ENCODE measurements around the gene IGFBP1. TPM values are rescaled to one million over a fixed set of nuclear protein-coding genes. Genes with fewer than 3 reads are reported as not detected.
"Not testable (repeated sequence)": the region's sequence is repeated elsewhere in the genome, so short reads cannot be mapped to it uniquely, and the experiment has no call there.

The IGFBP1 gene
- total RNA-seq (under 1 TPM in 2 of 5 donors, not detected in 3; 0.38 to 0.44 TPM), total RNA-seq (0 to 0.07 (median 0) reads per million in 29 experiments)
- total RNA-seq (2013) = not detected

GRCh38 chr7:45888185-45888992, at the start of gene IGFBP1:
IGFBP1 (plus strand) TSS chr7:45888488; CDS start chr7:45888653, 165 bp downstream.
- H3K27ac Mint-ChIP-seq = no peak within 1 kb of the TSS
- no peak within 1 kb of the TSS for H3K4me3 Mint-ChIP-seq
- Histone ChIP-seq H3K9me3 (no peaks in the 10 kb centered on the region), H3K4me3 (ENCODE audit: control insufficient read depth in 1 of 2, extremely low read depth in 1 of 2, low read length in 1 of 2) (no peak within 1 kb of the TSS), H3K36me3 (ENCODE audit: control insufficient read depth in 2 of 2, extremely low read depth in 1 of 2, insufficient read depth in 1 of 2, low read length in 1 of 2) (no peaks in the 10 kb centered on the region), H3K4me1 (ENCODE audit: control insufficient read depth in 1 of 2, extremely low read depth in 1 of 2, insufficient read depth in 2 of 2, low read length in 2 of 2) (no peaks in the 10 kb centered on the region), H3K27me3 (replicated peaks in 1 of 2; ENCODE audit: control insufficient read depth in 2 of 2, extremely low read depth in 1 of 2, insufficient read depth in 2 of 2, low read length in 1 of 2) (peaks cover 7 to 55% of the 10 kb centered on the region in 2 experiments), H3K27ac (ENCODE audit: low read length) (no peak within 1 kb of the TSS)
- no peak for ATAC-seq (replicated peaks in 1 of 4)
- no peak for DNase-seq
- no peaks in the 10 kb centered on the region for H3K9me3 Mint-ChIP-seq
- CTCF ChIA-PET = no interaction called here
- WGBS (ENCODE audit: insufficient coverage) = 3% methylated on average over 66 of the region's 73 CpGs
- H3K27me3 Mint-ChIP-seq = peaks cover 66 to 70% of the 10 kb centered on the region in 2 donors
- POLR2A ChIA-PET = no interaction called here
- no peaks in the 10 kb centered on the region for H3K36me3 Mint-ChIP-seq
- peaks cover 0 to 5% (median 2%) of the 10 kb centered on the region in 3 donors for H3K4me1 Mint-ChIP-seq

- not testable (repeated sequence) for H3K4me3 Mint-ChIP-seq; H3K27me3 ChIP-seq (replicated peaks in 1 of 2; ENCODE audit: control insufficient read depth in 2 of 2, extremely low read depth in 1 of 2, insufficient read depth in 2 of 2, low read length in 1 of 2)
- WGBS (ENCODE audit: insufficient coverage) = no CpG with 5 or more reads among the region's 2 CpGs
Measured at GRCh38 chr7:45838852-45839251, 49.4 kb upstream of the IGFBP1 start.

GRCh38 chr7:45841926-45842717, 46.2 kb upstream of the IGFBP1 start:
- H3K27ac Mint-ChIP-seq; H3K4me3 ChIP-seq (ENCODE audit: control insufficient read depth in 1 of 2, extremely low read depth in 1 of 2, low read length in 1 of 2); H3K9me3 Mint-ChIP-seq; H3K36me3 ChIP-seq (ENCODE audit: control insufficient read depth in 2 of 2, extremely low read depth in 1 of 2, insufficient read depth in 1 of 2, low read length in 1 of 2); H3K9me3 ChIP-seq; H3K27me3 Mint-ChIP-seq; H3K4me3 Mint-ChIP-seq; POLR2A ChIA-PET; H3K4me1 ChIP-seq (ENCODE audit: control insufficient read depth in 1 of 2, extremely low read depth in 1 of 2, insufficient read depth in 2 of 2, low read length in 2 of 2); H3K4me1 Mint-ChIP-seq; ATAC-seq (replicated peaks in 1 of 4); DNase-seq; H3K36me3 Mint-ChIP-seq; H3K27me3 ChIP-seq (replicated peaks in 1 of 2; ENCODE audit: control insufficient read depth in 2 of 2, extremely low read depth in 1 of 2, insufficient read depth in 2 of 2, low read length in 1 of 2); H3K27ac ChIP-seq (ENCODE audit: low read length): not testable (repeated sequence)
- CTCF ChIA-PET = interaction anchor here in 1 of 2 donors (0.7 kb wide), 1 partner anchor 68 kb away, joined by 4 read pairs; no protein-coding TSS in a partner anchor
- WGBS (ENCODE audit: insufficient coverage) = no CpG with 5 or more reads among the region's 4 CpGs

More at GRCh38 chr7:45838852-45839251, 49.4 kb upstream of the IGFBP1 start:
- POLR2A ChIA-PET; H3K27me3 Mint-ChIP-seq; CTCF ChIA-PET; H3K9me3 Mint-ChIP-seq; ATAC-seq (replicated peaks in 1 of 4); H3K27ac Mint-ChIP-seq; DNase-seq; H3K36me3 ChIP-seq (ENCODE audit: control insufficient read depth in 2 of 2, extremely low read depth in 1 of 2, insufficient read depth in 1 of 2, low read length in 1 of 2); H3K4me3 ChIP-seq (ENCODE audit: control insufficient read depth in 1 of 2, extremely low read depth in 1 of 2, low read length in 1 of 2); H3K4me1 ChIP-seq (ENCODE audit: control insufficient read depth in 1 of 2, extremely low read depth in 1 of 2, insufficient read depth in 2 of 2, low read length in 2 of 2); H3K9me3 ChIP-seq; H3K36me3 Mint-ChIP-seq; H3K4me1 Mint-ChIP-seq; H3K27ac ChIP-seq (ENCODE audit: low read length): not testable (repeated sequence)

- H3K27me3 ChIP-seq (replicated peaks in 1 of 2; ENCODE audit: control insufficient read depth in 2 of 2, extremely low read depth in 1 of 2, insufficient read depth in 2 of 2, low read length in 1 of 2); H3K4me3 Mint-ChIP-seq; H3K36me3 ChIP-seq (ENCODE audit: control insufficient read depth in 2 of 2, extremely low read depth in 1 of 2, insufficient read depth in 1 of 2, low read length in 1 of 2); H3K9me3 ChIP-seq; H3K36me3 Mint-ChIP-seq; CTCF ChIA-PET; H3K4me1 ChIP-seq (ENCODE audit: control insufficient read depth in 1 of 2, extremely low read depth in 1 of 2, insufficient read depth in 2 of 2, low read length in 2 of 2); H3K27ac Mint-ChIP-seq; POLR2A ChIA-PET; H3K4me3 ChIP-seq (ENCODE audit: control insufficient read depth in 1 of 2, extremely low read depth in 1 of 2, low read length in 1 of 2); H3K4me1 Mint-ChIP-seq; ATAC-seq (replicated peaks in 1 of 4); DNase-seq; H3K27me3 Mint-ChIP-seq; H3K9me3 Mint-ChIP-seq; H3K27ac ChIP-seq (ENCODE audit: low read length): not testable (repeated sequence)
- 92% methylated on average over 2 of the region's 5 CpGs for WGBS (ENCODE audit: insufficient coverage)
Measured at GRCh38 chr7:45846536-45846935, 41.8 kb upstream of the IGFBP1 start.

GRCh38 chr7:45848734-45849133, 39.6 kb upstream of the IGFBP1 start:
- POLR2A ChIA-PET; H3K9me3 ChIP-seq; H3K4me3 Mint-ChIP-seq; H3K4me3 ChIP-seq (ENCODE audit: control insufficient read depth in 1 of 2, extremely low read depth in 1 of 2, low read length in 1 of 2); H3K4me1 ChIP-seq (ENCODE audit: control insufficient read depth in 1 of 2, extremely low read depth in 1 of 2, insufficient read depth in 2 of 2, low read length in 2 of 2); ATAC-seq (replicated peaks in 1 of 4); H3K27me3 ChIP-seq (replicated peaks in 1 of 2; ENCODE audit: control insufficient read depth in 2 of 2, extremely low read depth in 1 of 2, insufficient read depth in 2 of 2, low read length in 1 of 2); DNase-seq; H3K27ac Mint-ChIP-seq; H3K36me3 Mint-ChIP-seq; H3K27ac ChIP-seq (ENCODE audit: low read length); H3K9me3 Mint-ChIP-seq; H3K36me3 ChIP-seq (ENCODE audit: control insufficient read depth in 2 of 2, extremely low read depth in 1 of 2, insufficient read depth in 1 of 2, low read length in 1 of 2); H3K4me1 Mint-ChIP-seq: not testable (repeated sequence)
- CTCF ChIA-PET = interaction anchor here in 1 of 2 donors (0.8 kb wide), 1 partner anchor 11 kb away, joined by 4 read pairs; no protein-coding TSS in a partner anchor
- 92% methylated on average over 2 of the region's 6 CpGs for WGBS (ENCODE audit: insufficient coverage)
- peaks cover 7 to 12% of the 10 kb centered on the region in 2 donors for H3K27me3 Mint-ChIP-seq

GRCh38 chr7:45852984-45853383, 35.3 kb upstream of the IGFBP1 start:
- H3K9me3 Mint-ChIP-seq, POLR2A ChIA-PET: not testable (repeated sequence)
- 87% methylated on average over 9 of the region's 10 CpGs for WGBS (ENCODE audit: insufficient coverage)

More at GRCh38 chr7:45852984-45853383, 35.3 kb upstream of the IGFBP1 start:
- H3K36me3 ChIP-seq (ENCODE audit: control insufficient read depth in 2 of 2, extremely low read depth in 1 of 2, insufficient read depth in 1 of 2, low read length in 1 of 2); H3K4me3 Mint-ChIP-seq; H3K27me3 ChIP-seq (replicated peaks in 1 of 2; ENCODE audit: control insufficient read depth in 2 of 2, extremely low read depth in 1 of 2, insufficient read depth in 2 of 2, low read length in 1 of 2); H3K9me3 ChIP-seq; H3K4me1 ChIP-seq (ENCODE audit: control insufficient read depth in 1 of 2, extremely low read depth in 1 of 2, insufficient read depth in 2 of 2, low read length in 2 of 2); H3K27ac Mint-ChIP-seq; CTCF ChIA-PET; H3K4me3 ChIP-seq (ENCODE audit: control insufficient read depth in 1 of 2, extremely low read depth in 1 of 2, low read length in 1 of 2); H3K27ac ChIP-seq (ENCODE audit: low read length); ATAC-seq (replicated peaks in 1 of 4); H3K36me3 Mint-ChIP-seq; DNase-seq: not testable (repeated sequence)
- Mint-ChIP-seq H3K27me3 (peaks cover 10 to 18% of the 10 kb centered on the region in 2 donors), H3K4me1 (peaks cover 0 to 10% (median 2%) of the 10 kb centered on the region in 3 donors)
